ENCODE data around the gene CD83.

Gene CD83

GRCh38 chr6:14129575-14129974, 12.0 kb downstream of the CD83 start:
- DNase-seq (ENCODE audit: low read depth): peak; percentile 79
- peak; percentile 47 for TF ChIP-seq CTCF (IDR thresholded peaks at IDR 0.05; ENCODE audit: insufficient read depth, low read depth, low read length, missing control alignments)
- no peak overlapping the region for H3K4me3 ChIP-seq (ENCODE audit: low read depth, low read length)

GRCh38 chr6:14130435-14131075, 13.0 kb downstream of the CD83 start:
- TF ChIP-seq CTCF (IDR thresholded peaks at IDR 0.05; ENCODE audit: insufficient read depth, low read depth, low read length, missing control alignments): no peak
- H3K4me3 ChIP-seq (ENCODE audit: low read depth, low read length): no peak overlapping the region
- no peak for DNase-seq (ENCODE audit: low read depth)

GRCh38 chr6:14131579-14131978, 14.0 kb downstream of the CD83 start:
- TF ChIP-seq CTCF (IDR thresholded peaks at IDR 0.05; ENCODE audit: insufficient read depth, low read depth, low read length, missing control alignments): no peak
- H3K4me3 ChIP-seq (ENCODE audit: low read depth, low read length): no peak overlapping the region
- no peak for DNase-seq (ENCODE audit: low read depth)

- TF ChIP-seq CTCF (IDR thresholded peaks at IDR 0.05; ENCODE audit: insufficient read depth, low read depth, low read length, missing control alignments): no peak
- no peak for DNase-seq (ENCODE audit: low read depth)
- no peak overlapping the region for H3K4me3 ChIP-seq (ENCODE audit: low read depth, low read length)
Measured at GRCh38 chr6:14132244-14132920, 14.8 kb downstream of the CD83 start.

- H3K4me3 ChIP-seq (ENCODE audit: low read depth, low read length): no peak overlapping the region
- no peak for TF ChIP-seq CTCF (IDR thresholded peaks at IDR 0.05; ENCODE audit: insufficient read depth, low read depth, low read length, missing control alignments)
- DNase-seq (ENCODE audit: low read depth): no peak
Measured at GRCh38 chr6:14132921-14133275, 15.3 kb downstream of the CD83 start.

GRCh38 chr6:14134211-14134910, 16.8 kb downstream of the CD83 start:
- no peak for TF ChIP-seq CTCF (IDR thresholded peaks at IDR 0.05; ENCODE audit: insufficient read depth, low read depth, low read length, missing control alignments)
- H3K4me3 ChIP-seq (ENCODE audit: low read depth, low read length): no peak overlapping the region
- peak; percentile 31 for DNase-seq (ENCODE audit: low read depth)

All from GM12865 (cell line).